HG03558 (cell line): ENCODE measurements around the gene AQP12B.
"Not testable (repeated sequence)": the region's sequence is repeated elsewhere in the genome, so short reads cannot be mapped to it uniquely, and the experiment has no call there.

Experiments used
- ATAC-seq: cut with Tn5 transposase; IDR thresholded peaks from one replicate; pipeline ENCODE4 v1.9.1; 2021; ENCODE audit warnings: moderate number of reproducible peaks; ENCODE audit not compliant: unreplicated experiment; ENCODE audit errors: extremely low read depth

Gene AQP12B

GRCh38 chr2:240686460-240686859, 3.8 kb upstream of the AQP12B start:
- no peak for ATAC-seq

GRCh38 chr2:240685771-240686371, 3.2 kb upstream of the AQP12B start:
- no peak for ATAC-seq

GRCh38 chr2:240683980-240684728, 1.5 kb upstream of the AQP12B start:
- not testable (repeated sequence) for ATAC-seq

GRCh38 chr2:240683329-240683979, 769 bp upstream of the AQP12B start:
- ATAC-seq = not testable (repeated sequence)

GRCh38 chr2:240680185-240680584, 2.5 kb downstream of the AQP12B start:
- ATAC-seq = not testable (repeated sequence)

GRCh38 chr2:240678909-240679308, 3.8 kb downstream of the AQP12B start:
- ATAC-seq = not testable (repeated sequence)

GRCh38 chr2:240678043-240678442, 4.6 kb downstream of the AQP12B start:
- ATAC-seq = not testable (repeated sequence)

GRCh38 chr2:240675345-240675744, 7.3 kb downstream of the AQP12B start:
- ATAC-seq = not testable (repeated sequence)

- not testable (repeated sequence) for ATAC-seq
Observed at GRCh38 chr2:240674461-240675184, 8.1 kb downstream of the AQP12B start.

- no peak for ATAC-seq
Observed at GRCh38 chr2:240672701-240673190, 9.9 kb downstream of the AQP12B start.

GRCh38 chr2:240672076-240672700, 10.5 kb downstream of the AQP12B start:
- ATAC-seq = no peak

- ATAC-seq = no peak
Observed at GRCh38 chr2:240670950-240671349, 11.7 kb downstream of the AQP12B start.

GRCh38 chr2:240670402-240670801, 12.3 kb downstream of the AQP12B start:
- no peak for ATAC-seq

GRCh38 chr2:240664622-240665021, 18.1 kb downstream of the AQP12B start:
- ATAC-seq = no peak

GRCh38 chr2:240663546-240664190, 19.0 kb downstream of the AQP12B start:
- ATAC-seq = no peak

- no peak for ATAC-seq
Observed at GRCh38 chr2:240662681-240663080, 20.0 kb downstream of the AQP12B start.

GRCh38 chr2:240659883-240660282, 22.8 kb downstream of the AQP12B start:
- not testable (repeated sequence) for ATAC-seq

GRCh38 chr2:240655931-240656886, 26.5 kb downstream of the AQP12B start:
- ATAC-seq = no peak
